ENCODE results near the gene PIK3CB.
"Not testable (repeated sequence)": the region's sequence is repeated elsewhere in the genome, so short reads cannot be mapped to it uniquely, and the experiment has no call there.

PIK3CB gene

DNA sequence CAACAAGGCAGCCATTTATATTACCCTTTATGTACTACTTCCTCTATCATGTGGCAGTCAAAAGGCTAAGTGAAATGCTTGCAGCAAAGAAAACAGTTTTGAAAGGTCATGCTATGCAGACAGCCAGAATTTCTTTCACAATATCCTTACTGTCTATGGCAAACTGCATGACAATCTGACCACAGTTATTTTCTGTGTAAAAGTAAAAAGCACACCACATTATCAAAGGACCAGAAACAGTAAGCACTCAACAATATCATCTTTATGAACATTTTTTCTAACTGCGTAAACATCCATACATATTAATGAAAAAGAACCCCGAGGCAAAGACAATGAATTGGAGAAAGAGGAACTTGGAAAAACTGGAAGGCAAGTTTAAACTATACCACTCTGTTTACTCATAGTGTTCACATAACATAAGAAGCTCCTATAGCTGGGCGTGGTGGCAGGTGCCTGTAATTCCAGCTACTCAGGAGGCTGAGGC lies 47.9 kb downstream of the PIK3CB start:
- DNase-seq (ENCODE audit: low spot score), result peak; percentile 24
- in situ Hi-C loops (cut with MboI; ENCODE audit: low sequenced_read_pairs, unreplicated experiment), result no loop called here
- TF ChIP-seq, protein P1, sequence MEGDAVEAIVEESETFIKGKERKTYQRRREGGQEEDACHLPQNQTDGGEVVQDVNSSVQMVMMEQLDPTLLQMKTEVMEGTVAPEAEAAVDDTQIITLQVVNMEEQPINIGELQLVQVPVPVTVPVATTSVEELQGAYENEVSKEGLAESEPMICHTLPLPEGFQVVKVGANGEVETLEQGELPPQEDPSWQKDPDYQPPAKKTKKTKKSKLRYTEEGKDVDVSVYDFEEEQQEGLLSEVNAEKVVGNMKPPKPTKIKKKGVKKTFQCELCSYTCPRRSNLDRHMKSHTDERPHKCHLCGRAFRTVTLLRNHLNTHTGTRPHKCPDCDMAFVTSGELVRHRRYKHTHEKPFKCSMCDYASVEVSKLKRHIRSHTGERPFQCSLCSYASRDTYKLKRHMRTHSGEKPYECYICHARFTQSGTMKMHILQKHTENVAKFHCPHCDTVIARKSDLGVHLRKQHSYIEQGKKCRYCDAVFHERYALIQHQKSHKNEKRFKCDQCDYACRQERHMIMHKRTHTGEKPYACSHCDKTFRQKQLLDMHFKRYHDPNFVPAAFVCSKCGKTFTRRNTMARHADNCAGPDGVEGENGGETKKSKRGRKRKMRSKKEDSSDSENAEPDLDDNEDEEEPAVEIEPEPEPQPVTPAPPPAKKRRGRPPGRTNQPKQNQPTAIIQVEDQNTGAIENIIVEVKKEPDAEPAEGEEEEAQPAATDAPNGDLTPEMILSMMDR (IDR thresholded peaks at IDR 0.05; ENCODE audit: borderline replicate concordance, control extremely low read depth, extremely low read depth, insufficient read depth, missing control alignments), result no peak

- in situ Hi-C loops (cut with MboI; ENCODE audit: low sequenced_read_pairs, unreplicated experiment), result no loop called here
- TF ChIP-seq, protein P1 (IDR thresholded peaks at IDR 0.05; ENCODE audit: borderline replicate concordance, control extremely low read depth, extremely low read depth, insufficient read depth, missing control alignments), result no peak
Measured at GRCh38 chr3:138785951-138786350, 48.8 kb downstream of the PIK3CB start.

DNA sequence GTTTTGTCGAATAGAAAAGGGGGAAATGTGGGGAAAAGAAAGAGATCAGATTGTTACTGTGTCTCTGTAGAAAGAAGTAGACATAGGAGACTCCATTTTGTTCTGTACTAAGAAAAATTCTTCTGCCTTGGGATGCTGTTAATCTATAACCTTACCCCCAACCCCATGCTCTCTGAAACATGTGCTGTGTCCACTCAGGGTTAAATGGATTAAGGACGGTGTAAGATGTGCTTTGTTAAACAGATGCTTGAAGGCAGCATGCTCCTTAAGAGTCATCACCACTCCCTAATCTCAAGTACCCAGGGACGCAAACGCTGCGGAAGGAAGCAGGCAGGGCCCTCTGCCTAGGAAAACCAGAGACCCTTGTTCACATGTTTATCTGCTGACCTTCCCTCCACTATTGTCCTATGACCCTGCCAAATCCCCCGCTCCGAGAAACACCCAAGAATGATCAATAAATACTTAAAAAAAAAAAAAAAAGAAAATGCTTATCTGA lies 49.3 kb downstream of the PIK3CB start:
- DNase-seq (ENCODE audit: low spot score), result not testable (repeated sequence)

More at GRCh38 chr3:138785951-138786350, 48.8 kb downstream of the PIK3CB start:
- DNase-seq (ENCODE audit: low spot score), result no peak

DNA sequence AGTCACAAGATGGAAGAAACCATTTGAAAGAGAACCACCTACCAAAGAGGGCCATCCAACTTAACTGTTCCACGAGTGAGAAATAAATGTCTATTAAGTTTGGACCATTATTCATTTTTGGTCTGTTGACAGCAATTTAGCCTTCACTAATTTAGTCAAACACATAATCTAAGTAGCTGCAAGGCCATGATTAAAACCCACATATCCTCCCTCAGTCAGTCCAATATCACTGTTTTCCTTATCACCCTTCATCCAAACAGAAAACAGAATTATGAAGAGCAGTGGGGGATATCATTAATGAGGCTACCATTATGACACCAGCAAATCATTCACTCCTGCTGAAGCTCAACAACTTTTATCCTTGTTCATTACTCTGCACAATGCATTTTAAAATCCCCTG lies 52.0 kb downstream of the PIK3CB start:
- in situ Hi-C loops (cut with MboI; ENCODE audit: low sequenced_read_pairs, unreplicated experiment), result no loop called here
- TF ChIP-seq, protein P1 (IDR thresholded peaks at IDR 0.05; ENCODE audit: borderline replicate concordance, control extremely low read depth, extremely low read depth, insufficient read depth, missing control alignments), result no peak
- DNase-seq (ENCODE audit: low spot score), result no peak

More for the DNA sequence above, 49.3 kb downstream of the PIK3CB start:
- in situ Hi-C loops (cut with MboI; ENCODE audit: low sequenced_read_pairs, unreplicated experiment), result not testable (repeated sequence)

DNA sequence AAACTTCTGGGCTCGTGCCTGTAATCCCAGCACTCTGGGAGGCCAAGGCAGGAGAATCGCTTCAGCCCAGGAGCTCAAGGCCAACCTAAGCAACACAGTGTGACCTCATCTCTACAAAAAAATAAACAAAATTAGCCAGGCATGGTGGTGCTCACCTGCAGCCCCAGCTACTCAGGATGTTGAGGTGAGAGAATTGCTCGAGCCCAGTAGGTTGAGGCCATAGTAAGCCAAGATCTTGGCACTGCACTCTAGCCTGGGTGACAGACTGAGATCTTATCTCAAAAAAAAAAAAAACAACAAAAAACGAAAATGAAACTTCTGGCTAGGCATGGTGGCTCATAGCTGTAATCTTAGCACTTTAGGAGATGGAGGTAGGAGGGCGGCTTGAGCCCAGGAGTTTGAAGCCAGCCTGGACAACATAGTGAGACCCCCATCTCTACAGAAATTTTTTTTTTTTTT lies 53.7 kb downstream of the PIK3CB start:
- DNase-seq (ENCODE audit: low spot score), result no peak
- TF ChIP-seq, protein P1 (IDR thresholded peaks at IDR 0.05; ENCODE audit: borderline replicate concordance, control extremely low read depth, extremely low read depth, insufficient read depth, missing control alignments), result no peak
- in situ Hi-C loops (cut with MboI; ENCODE audit: low sequenced_read_pairs, unreplicated experiment), result no loop called here

GRCh38 chr3:138778643-138779042 lies 56.1 kb downstream of the PIK3CB start:
- TF ChIP-seq, protein P1 (IDR thresholded peaks at IDR 0.05; ENCODE audit: borderline replicate concordance, control extremely low read depth, extremely low read depth, insufficient read depth, missing control alignments), result no peak
- in situ Hi-C loops (cut with MboI; ENCODE audit: low sequenced_read_pairs, unreplicated experiment), result no loop called here
- no peak for DNase-seq (ENCODE audit: low spot score)

- no peak for DNase-seq (ENCODE audit: low spot score)
- in situ Hi-C loops (cut with MboI; ENCODE audit: low sequenced_read_pairs, unreplicated experiment), result no loop called here
- TF ChIP-seq, protein P1 (IDR thresholded peaks at IDR 0.05; ENCODE audit: borderline replicate concordance, control extremely low read depth, extremely low read depth, insufficient read depth, missing control alignments), result no peak
Measured at GRCh38 chr3:138776961-138777360, 57.8 kb downstream of the PIK3CB start.

Measured in GM13976 (cell line).